NCI-H1048 (cell line): Measurements from ENCODE around the gene TOLLIP.

ENCODE experiments used
- DNase-seq: peaks from one replicate; lab custom pipeline; 2025; lab: John Stamatoyannopoulos, UW

Gene TOLLIP

DNA sequence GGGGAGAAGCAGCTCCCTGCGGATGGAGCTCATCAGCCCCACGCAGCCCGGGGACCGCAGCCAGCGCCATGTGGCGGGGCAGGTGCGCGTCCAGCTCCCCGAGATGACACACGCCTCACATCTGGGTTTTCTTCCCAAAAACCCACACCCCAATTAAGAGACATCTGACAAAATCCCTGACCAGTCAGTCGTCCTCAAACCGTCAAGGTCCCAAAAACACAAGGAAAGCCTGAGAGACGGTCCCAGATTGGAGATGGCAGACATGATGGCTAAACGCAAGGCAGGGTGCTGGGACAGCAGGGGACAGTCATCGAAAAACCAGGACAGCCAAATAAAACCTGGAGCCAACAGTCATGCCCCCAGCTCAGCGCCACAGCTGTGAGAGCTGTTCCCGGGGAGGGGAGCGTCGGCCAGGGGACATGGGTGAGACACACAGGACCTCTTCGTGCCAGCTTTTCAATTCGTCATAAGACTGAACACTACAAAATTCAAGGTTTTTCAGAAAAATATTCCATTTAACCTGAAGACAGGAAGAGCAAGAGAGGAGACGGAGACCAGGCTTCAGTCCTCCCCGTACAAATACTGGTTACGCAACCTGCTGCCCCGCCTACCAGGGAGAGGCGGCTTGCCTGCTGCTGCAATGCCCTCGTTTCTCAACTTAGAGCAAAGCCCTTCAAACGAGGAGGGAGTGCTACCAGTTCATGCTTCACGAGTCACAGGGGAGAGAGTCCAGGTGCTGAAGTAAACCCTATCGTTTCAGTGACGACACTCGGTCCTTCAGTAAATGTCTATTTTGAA lies 10.5 kb downstream of the TOLLIP start:
- no peak for DNase-seq

DNA sequence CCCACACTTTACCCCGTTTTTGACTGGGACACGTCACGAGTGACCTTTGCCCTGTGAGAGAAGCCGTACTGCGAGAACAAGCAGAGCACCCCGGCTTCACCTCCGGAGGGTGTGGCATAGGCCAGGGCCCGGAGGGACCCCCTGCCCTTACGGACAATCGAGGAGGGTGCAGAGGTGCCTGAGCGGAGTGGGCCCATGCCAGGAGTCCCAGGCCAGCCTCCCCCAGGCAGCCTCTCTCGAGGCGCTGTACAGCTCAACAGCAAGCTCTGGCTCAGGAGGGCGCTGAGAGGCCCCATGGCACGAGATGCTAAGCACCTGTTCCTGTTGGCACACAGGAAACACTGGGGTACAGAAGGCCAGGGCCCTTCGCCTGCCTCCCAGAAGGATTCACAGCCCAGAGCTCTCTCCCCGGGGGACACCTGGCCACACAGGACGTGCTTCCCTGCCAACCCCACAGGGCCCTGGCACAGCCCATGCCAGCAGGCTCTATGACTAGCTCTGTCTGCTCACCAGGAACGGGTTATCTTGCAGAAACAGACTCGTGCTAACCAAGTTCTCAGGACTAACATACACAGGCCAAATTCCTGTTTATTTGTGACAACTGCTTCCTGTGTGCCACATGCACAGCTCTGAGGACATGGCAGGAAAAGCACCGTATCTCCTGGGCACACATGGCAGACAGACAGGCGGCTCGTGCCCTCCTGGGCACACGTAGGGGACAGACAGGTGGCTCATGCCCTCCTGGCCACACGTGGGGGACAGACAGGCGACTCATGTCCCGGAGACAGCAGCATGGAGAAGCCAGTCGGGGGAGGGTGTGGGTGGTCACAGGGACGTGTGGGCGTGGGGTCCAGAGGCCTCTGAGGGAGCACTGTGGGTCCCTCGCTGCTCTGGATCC lies 11.6 kb downstream of the TOLLIP start:
- DNase-seq = no peak

DNA sequence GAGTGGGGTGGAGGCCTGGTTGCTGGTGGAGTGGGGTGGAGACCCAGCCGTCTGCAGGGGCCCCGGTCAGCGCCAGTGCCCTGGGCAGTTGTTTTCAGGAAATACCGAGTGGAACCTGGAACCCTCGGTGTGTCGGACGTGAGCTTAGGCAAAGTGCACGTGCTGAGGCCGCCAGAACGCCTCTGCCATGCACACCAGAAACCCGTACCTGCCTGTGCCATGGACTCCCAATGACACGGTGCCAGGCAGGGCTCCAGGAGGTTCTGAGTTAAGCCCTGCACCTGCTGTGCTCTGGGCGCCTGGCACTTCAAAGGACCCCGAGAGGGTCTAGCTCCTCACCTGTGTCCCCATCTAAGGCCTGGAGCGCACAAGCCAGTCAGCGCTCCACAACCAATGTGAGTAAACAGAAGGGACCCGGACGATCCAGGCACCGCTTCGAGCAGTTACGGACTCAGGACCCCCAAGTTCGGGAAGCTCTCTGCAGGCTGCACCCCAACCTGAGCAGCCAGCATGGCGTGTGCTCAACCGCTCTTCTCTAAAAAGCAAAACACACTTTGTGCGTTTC lies 12.3 kb downstream of the TOLLIP start:
- no peak for DNase-seq

DNA sequence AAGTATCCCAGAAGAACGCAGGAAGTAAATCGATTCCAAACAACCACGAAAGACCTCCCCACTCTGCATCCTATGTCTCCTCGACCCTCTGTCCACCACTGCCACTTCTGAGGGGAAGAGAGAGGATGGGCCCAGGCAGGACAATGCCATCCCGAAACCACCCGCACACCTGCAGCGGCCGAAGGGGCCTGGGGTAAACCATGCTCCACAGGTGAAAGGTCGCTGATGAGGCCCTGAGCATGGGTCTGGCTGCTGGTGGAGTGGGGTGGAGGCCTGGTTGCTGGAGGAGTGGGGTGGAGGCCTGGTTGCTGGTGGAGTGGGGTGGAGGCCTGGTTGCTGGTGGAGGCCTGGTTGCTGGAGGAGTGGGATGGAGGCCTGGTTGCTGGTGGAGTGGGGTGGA lies 13.1 kb downstream of the TOLLIP start:
- DNase-seq = no peak

DNA sequence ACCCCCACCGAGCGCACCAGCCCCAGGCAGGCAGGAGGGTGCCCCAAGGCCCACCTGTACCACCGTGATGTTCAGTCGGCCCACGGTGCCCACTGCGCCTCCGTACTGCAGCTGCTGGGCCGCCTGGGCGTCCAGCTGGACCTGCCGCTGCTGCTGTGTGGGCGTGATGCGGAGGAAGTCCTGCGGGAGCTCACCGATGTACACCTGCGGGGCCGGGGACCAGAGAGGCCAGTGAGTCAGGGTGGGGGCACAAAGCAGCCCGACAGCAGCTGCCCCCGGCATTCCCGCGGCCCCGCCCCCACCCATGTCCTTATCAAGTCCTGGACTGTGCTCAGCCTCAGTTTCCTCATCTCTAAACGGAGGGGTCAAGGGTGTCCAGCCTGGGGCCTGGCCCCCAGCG lies 13.8 kb downstream of the TOLLIP start:
- DNase-seq = no peak

DNA sequence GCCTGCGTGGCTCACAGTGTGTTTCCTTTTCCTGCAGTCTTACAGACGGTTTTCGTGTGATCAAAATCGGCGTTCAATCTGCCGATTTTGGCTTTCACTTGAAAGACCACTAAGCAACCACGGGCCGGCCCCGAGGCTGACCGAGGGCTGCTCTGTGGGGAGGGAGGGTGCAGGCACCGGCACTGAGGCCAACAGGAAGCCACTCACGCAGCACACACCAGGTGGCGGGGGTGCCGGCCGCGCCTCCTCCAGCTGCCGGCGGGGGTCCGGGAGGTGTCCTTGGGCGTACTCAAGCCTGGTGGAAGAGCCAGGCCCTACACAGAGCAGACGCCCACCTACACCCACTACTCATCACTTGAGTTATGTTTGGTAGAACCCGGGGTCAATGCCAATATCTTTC lies 14.3 kb downstream of the TOLLIP start:
- DNase-seq = no peak

DNA sequence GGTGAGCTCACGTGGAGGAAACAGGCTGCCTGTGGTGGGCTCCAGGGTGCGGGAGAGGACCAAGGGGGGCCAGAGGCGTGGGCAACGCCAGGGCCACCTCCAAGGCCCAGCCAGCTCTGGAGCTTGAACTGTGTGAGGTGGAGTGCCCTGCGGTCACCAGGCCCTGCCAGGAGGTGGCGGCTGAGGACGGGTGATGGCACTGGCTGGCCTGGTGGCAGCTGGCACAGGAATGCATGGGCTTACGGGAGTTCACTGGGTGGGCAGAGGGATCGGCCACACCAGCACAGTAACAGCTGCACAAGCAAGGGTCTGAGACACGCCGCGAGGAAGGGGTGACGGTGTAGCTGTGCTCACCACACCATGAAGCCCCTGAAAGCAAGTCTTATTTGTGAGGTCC lies 15.8 kb downstream of the TOLLIP start:
- no peak for DNase-seq

DNA sequence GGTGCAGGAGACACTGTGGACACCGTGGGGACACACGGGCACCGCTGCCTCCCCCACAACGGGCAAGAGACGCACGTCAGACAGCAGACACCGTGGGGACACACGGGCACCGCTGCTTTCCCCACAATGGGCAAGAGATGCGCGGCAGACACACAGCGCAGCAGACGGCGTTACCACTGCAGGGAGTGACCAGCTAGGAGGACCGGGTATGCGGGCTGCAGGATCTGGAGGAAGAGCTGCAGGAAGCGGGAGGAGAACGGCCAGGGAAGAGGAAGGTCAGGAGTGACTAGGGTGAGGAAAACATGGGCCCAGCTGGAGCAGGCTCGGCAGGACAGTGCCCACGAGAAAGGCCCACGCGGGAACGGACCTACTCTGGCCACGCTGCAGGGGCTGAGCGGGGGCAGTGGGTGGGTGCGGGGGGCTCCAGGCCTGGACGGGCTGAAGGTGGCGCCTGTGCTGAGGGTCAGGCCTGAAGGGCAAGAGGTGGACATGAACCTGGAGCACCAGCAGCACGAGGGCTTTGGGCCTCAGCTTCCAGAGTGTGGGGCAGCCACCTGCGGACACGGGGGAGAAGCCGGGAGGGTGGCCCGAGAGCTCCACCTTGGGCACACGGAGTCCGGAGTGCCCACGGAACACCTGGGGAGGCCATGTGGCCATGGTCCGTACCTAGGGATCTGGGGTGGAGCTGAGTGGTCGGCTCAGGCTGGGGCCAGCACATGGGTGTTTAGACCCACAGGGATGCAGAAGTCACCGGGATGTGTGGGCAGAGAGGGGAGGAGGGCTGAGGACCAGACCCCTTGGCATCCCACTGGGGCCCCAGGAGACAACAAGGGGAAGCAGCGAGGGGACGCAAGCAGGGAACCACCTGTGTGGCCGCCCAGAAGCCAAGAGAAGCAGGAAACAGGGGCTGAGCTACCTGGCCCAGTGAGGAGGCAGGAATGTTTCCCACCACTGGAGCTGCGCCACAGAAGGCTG lies 16.5 kb downstream of the TOLLIP start:
- no peak for DNase-seq

DNA sequence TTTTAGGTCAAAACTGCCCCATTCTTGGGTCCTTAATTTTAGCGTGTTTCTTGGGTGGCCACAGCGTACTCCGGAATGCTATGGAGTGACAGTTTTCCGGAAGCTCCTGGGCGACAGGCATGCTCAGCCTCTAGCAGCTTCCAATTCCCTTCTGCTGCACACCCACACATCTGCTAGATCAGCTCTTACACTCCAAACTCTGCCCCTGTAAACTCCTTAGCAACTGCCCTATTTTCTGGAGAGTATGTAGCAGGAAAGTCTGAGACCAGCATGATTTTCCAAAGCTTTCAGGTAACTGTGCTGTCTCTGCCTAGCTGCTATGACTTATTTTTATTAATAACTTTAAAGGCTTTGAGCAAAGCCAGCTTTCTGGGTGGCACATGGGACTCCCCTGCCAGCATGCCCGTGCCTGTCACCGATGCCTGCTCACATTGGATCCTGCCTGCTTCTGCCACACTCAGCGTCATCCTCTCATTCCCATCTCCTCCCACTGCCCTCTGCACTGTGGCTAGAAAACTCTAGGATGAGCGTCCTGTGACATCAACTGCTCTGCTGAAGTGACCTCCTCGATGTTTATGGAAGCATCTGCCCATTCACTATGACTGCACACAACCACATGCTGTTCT lies 17.3 kb downstream of the TOLLIP start:
- DNase-seq = no peak

DNA sequence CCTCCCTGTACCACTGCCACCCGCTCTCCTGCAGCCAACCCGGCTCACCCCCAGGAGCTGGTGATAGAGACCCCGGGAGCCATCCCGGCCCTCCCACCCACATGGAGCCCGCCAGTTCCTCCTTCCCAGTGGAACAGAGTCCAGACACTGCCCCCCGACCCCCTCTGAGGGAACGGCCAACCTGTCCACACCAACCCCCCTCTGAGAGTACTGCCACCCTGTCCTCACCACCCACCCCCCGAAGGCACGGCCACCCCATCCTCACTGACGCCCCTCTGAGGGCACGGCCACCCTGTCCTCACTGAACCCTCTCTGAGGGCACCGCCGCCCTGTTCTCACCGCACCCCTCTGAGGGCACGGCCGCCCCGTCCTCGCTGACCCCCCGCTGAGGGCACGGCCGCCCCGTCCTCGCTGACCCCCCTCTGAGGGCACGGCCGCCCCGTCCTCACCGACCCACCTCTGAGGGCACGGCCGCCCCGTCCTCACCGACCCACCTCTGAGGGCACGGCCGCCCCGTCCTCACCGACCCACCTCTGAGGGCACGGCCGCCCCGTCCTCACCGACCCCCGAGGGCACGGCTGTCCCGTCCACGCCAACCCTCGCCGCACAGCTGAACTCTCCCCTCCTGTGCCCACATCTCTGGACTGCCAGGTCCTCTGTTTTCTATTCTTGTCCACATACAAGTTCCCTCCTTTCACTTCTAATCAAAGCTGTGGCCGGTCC lies 18.0 kb downstream of the TOLLIP start:
- no peak for DNase-seq

DNA sequence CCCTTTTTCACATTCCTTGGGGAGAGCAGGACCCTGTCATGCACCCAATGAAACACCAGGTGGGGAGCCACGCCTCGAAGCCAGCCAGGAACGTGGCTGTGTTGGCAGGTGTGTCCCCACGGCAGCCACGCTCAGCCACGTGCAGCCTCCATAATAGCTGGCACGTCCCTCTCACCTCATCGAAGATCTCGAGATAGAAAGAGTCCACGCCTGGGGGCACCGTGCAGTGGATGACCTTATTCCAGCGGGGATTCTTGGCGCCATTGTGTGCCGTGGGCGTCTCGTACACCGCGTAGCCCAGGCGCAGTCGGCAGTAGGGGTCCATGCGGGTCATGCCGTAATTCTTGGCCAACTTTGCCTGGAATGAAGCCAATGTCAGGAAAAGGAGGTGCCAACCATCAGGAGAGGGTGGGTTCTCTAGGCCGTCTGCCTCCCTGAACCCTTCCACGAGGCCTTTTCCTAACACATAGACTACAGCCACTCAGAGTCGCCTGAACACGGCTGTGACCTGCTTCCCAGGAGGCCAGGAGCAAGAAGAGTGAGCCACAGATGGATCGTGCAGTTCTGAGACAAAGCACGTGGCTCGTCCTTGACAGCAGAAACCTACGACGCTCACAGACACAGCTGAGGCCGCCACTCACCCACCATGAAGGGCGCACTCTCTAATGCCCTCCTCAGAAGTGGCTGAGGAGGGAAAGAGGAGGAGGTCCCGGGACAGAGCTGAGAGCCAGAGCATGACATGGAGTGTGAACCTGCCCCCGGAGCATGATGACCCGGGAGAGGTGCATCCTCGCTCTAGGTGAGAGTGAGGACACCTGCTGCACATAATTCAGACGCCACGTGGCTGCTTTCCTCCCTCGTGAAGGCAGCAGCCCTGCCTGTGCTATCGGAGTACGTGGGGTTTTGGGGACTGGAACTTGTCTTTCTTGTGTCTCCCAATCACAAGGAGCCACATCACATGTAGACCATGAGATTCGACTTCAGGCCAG lies 19.1 kb downstream of the TOLLIP start:
- DNase-seq = no peak

DNA sequence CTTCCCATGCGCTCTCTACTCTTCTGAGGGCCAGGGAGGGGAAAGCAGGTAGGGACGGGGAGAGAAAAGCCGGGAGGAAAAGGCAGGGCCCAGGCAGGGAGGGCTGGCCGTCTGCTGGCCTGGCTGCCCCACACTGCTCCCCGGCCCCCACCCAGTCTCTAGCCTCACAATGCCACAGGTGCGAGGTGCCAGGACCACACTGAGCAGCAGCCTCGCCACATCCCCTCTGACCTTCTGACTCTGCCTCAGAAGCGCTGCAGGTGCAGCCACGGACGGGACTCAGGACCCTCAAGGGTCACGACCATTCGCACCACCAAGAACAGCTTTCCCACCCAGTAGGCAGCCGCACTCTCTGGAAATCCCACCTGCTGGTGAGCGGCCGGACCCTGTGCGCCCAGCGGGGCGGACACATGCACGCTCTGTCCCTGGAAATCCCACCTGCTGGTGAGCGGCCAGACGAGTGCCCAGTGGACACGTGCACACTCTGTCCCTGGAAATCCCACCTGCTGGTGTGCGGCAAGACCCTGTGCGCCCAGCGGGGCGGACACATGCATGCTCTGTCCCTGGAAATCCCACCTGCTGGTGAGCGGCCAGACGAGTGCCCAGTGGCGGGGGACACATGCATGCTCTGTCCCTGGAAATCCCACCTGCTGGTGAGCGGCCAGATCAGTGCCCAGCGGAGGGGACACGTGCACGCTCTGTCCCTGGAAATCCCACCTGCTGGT lies 20.1 kb downstream of the TOLLIP start:
- no peak for DNase-seq

DNA sequence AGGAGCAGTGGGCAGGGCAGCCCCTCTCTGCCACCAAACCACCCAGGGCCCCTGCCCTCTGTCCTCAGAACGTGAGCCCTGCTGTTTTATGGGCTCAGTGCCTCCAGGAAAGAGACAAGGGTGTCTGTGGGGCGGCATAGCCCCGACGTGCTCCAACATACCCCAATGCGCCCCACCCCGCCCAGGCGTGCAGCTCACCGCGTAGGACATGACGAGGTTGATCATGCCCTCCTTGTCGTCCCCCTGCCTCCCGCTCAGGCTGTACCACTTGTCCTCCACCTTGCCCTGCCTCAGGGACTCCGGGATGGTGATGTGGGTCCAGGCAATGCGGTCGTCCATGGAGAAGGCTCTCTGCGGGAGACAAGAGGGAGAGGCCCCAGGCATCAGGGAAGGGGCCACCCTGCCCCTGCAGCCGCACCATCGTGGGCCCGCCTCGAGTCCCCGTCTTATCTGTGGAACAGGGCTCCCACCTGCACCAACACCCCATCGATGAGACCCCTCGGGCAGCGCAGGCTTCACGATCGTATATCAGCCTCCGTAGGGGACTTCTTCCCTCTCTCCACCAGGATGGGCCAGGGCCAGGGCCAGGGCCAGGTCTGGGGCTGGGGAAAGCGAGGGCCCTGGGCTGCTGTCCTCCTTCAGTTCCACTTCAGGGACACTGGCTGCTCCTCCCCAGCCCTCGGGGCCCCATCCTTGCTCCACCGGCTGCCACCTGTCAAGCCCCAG lies 20.8 kb downstream of the TOLLIP start:
- DNase-seq = no peak

DNA sequence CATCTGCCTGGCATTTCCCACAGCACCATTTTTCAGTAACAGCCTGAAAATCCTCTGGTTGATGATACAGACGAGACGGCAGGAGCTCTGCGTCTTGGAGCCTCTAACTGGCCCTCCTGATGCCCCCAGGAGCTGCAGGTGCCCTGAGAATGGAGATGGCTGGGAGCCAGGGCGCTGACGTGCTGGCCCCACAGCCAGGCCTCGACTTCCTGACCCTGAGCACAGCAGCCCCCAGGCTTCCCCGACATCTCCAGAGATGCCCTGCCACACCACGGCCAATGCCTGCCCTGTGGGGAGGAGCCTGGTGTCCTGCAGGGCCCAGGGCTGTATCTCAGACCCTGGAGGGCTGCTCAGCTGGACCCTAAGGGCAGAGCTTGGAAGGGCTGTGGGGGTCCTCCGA lies 21.5 kb downstream of the TOLLIP start:
- no peak for DNase-seq

DNA sequence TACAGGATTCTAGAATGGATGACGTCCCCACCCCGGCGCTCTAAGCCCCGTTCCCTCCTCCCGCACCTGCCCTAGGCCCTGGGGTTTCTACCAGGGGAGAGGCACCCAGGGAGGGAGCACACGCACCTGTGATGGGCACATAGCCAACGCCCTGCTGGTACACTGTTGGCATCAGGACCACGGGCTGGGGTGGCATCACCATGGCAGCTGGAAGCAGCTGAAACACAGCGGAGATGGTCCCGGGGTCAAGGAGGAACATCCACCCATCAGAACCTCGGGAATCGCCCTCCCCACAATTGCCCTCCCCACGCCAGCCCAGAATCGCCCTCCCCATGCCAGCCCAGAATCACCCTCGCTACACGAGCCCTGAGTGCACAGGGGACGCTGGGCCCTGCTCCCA lies 23.6 kb downstream of the TOLLIP start:
- DNase-seq = no peak

DNA sequence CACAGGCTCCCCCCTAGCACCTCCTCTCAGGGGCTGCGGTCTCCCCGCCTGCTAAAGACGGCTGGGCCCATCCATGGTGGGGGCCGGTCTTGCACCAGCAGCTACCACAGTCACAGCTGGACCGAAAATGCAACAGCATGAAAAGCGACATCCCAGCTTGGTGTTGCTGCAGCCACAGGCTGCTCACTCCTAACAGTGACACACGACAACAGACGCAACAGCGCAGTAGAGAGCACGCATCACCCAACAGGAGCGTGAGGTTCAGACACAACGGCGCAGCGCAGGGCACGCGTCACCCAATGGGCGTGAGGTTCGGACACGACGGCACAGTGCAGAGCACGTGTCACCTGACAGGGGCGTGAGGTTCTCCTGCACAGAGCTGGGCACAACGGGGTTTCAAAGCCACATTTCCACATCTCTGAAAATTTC lies 24.1 kb downstream of the TOLLIP start:
- no peak for DNase-seq

DNA sequence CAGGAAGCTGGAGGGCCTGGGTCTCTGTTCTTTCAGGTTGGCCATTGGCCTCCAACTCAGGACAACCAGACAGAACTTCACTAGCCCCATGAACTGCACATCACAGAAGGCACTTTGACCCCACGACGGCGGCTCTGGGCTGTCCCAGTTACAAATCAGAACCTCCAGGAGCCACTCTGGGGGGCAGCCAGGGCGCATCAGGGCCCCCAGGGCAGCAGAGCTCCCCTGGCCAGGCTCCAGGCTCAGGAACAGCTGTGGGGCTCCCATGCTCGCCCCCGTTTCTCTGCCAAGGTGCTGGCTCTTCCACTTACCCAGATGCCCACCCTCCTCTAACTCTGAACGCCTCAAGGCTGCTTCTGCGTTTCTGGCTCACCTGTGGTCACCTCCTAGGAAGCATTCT lies 25.5 kb downstream of the TOLLIP start:
- DNase-seq = no peak

DNA sequence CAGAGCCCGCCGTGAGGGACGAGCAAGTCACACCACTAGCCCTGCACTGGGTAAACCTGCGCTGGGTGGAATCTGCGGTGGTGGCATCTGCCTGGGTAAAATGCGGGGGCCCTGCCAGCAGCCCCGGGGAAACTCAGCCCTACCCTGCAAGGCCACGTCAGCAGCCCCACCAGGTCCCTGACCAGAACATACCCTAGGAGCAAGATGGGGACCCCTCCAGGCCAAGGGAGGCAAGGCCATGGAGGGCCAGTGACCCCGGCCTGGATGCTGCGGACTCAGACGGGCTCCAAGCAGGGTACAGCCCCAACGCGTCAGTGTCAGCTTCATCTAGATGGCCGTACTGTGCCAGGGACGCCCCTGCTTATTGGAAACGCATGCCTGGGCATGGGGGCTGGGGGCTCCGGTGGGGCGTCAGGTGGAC lies 26.3 kb downstream of the TOLLIP start:
- DNase-seq = no peak
